Measurements from ENCODE around the gene TSPO.

Gene TSPO

DNA sequence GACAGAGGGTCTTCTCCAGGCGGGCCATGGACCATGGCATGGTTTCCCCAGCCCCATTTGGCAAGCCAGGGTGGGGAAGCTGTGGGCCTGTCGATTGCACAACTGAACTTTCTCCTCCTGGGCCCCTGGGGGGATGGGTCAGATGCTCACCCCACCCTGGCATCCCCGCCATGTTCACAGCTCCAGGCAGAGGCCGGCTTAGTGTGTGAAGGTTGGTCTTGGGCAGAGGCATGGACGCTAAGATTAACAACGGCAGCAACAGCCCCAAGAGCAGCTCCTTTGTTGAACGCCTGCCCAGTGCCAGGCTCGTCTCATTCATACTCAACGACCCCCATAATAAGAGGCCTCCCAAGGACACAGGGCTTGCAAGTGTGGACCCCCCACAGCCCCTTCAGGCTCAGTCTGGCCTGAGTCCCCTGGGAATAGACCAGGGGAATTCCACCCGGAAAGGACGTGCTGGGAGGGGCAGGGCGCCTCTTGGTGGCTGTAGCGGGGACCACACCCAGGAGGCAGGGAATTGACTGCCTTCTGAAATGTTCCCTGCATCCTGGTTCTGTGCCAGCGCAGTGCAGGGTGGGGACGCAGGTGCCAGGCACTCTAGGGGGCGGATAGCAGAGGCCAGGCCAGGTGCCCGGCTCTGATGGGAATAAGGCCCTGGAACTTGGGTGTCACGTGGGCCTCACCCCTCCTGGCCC is 8.3 kb downstream of the TSPO start:
- no peak for DNase-seq

DNA sequence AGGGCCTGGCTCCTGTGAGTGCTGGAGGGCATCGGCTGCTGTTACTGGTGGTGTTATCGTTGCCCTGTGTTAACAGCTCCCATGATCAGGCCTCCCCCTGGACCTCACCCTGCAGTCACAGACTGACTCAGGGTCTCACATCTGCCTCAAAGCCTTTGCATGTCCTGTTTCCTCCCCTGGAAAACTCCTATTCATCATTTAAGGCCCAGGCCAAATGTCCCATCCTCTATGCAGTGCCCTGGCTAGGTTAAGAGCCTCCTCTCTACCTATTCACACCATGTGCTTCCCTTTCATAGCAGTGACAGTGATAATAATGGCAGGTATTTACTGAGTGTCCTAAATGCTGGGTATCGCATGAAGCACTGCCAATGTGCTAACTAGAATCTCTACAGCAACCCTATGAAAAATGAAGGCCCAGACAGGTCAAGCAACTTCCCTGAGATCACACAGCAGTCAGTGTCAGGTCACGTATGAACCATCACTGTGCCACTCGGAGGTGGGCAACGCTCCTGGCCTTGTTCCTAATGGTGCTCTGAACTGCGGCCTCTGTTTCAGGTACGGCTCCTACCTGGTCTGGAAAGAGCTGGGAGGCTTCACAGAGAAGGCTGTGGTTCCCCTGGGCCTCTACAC is 9.3 kb downstream of the TSPO start:
- DNase-seq = no peak

DNA sequence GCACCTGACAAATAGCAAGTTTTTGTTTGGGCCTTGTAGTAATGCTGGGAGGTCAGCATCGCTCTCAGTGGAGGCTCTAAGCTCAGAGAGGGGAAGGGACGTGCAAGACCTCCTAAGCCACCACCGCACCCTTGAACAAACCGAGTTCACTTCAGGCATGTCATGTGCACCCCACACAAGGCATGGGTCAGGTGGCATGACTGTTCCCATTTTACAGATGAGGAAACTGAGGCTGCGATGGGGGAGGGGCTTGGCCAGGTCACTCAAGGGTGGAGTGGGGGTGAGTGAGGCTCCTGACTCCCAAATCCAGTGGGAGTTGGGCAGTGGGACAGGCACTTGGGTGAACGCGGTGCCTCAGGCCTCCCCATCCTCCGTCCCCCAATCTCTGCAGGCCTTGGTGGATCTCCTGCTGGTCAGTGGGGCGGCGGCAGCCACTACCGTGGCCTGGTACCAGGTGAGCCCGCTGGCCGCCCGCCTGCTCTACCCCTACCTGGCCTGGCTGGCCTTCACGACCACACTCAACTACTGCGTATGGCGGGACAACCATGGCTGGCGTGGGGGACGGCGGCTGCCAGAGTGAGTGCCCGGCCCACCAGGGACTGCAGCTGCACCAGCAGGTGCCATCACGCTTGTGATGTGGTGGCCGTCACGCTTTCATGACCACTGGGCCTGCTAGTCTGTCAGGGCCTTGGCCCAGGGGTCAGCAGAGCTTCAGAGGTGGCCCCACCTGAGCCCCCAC is 11.2 kb downstream of the TSPO start:
- DNase-seq = no peak

DNA sequence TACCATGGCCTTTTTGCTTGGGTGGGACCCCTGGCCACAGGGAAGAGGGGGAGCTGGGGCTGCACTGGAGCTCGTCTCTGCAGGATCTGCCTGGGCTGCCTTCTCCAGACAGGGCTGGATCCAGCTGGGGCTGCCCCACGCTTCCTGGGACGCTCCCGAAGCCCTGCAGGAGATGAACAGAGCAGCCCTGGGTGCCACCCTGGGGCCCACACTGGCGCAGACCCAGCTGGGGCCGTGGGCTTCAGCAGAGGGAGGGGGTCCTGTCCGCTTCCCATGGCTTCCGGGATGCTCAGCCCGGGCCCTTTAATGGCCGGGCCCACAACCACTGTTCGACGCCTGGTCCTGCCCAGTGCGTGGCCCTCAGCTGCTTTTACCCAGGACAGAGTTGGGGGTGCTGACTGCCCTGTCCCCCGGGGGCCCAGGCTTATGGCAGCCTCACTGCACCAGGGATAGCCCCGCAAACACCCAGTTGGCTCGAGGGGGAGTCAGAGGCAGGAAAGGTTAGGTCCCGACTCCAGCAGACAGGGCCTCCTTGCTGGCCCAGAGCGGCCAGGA is 12.0 kb downstream of the TSPO start:
- no peak for DNase-seq

DNA sequence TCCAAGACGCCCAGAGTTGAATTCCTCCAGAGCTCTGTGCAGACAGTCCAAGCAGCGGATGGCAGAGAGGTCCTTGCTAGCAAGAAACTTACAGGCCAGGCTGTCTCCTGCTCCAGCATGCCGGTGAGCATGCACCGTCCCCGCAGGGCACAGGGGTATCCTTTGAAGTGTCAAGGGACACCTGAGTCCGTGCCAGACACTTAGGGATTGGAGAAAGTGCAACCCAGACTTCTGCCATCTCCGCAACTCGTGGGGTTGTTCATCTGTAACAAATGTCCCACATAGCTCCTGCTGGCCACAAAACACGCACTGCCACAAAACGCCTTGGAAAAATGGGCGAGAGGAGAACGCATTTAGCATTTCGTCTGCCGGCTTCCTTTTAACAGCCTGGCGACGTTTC is 13.3 kb downstream of the TSPO start:
- DNase-seq = no peak

DNA sequence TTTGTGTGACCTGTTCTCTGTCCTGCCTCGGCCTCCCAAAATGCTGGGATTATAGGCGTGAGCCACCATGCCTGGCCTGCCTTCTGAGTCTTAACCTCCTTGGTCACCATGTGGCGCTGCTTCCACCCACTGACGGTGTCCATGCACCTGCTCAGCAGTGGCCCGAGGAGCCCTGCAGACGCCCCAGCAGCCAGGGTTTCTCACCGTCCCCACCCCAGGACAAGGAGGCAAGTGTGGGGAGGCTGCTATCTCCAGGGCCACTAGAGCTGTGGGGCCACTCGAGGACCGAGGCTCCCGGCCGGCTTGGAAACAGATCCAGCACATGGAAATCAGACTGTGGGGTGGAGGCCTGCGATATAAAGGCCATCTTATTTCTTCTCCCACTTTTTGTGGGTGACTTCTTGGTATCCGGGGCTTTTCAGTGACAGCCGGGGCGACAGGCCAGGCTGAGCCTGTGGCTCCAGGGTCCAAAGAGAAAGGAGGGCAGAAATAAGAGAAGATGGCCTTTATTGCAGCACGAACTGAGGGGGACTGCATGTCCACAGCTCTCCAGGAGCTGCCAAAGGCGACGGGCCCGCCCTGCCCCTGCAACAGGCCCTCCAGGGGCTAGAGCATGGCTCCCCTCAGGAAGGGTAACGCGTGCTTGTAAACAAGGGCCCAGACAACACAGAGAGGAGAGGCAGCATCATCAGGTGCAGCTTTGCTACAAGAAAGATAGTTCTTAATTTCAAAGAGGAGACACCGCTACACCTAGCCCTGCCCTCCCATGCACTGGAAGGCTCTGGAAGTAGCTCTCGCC is 15.0 kb downstream of the TSPO start:
- DNase-seq = no peak

DNA sequence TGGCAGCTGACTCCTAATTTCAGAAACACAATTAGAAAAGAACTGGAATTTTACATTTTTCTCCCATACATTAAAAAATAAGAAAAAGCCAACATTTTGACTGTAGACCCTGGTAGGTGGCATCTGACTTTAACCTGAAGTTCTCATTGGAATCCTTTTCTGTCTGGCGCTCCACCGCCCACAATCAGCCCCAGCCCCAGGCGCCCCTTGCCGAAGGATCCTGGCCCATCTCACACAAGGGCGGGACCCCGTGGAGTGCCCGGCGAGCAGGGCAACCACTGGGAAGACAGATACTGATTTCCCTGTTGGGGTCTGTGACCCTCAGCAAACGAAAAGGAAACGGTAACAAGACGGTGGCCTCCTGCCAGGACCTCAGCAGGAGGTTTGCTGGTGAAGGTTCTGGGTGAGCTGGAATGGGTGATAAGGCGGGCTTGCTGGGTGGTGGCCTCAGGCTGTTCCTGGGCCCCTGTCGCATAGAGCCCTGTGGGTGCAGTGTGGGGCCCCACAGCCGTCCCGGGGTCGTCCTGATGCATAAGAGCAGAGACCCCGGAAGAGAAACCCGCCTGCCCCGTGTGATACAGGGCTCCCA is 15.7 kb downstream of the TSPO start:
- no peak for DNase-seq

DNA sequence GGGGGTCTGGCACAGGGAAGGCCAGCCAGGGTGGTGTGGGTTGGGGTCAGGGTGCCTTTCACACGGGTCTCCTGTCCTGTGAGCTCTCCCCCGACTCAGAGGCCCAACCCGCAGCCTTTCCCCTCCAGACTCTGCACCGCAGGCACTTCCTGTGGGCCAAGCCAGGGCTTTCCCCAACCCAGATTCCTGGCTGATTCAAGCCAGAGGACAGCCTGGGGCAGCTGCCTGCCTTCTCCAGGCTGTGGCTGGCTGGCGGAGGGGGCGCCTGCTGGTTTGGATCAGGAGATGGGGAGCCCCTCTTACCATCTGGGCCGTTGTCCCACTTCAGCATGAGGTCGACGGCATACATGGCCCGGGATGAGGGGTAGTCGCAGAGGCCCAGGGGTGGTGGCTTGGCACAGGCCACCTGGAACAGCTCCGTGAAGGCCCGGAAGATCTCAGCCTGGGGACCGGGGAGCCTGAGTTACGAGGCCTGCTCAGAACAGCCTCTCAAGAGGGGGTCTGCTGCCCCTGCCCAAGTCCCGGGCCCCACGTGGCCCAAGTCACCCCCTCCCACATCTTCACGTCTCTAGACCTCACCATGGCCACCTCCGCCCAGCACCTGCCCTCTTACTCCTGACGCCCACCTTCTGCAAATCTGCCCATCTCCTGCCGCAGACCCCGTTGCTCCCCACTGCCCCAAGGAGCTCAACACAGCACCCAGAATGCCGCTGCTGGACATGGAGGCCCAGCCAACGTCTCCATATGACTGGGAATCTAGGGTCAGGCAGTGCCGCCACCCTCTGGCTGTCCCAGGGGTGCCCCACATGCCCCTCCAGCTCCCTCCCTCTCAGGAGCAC is 17.3 kb downstream of the TSPO start:
- no peak for DNase-seq

DNA sequence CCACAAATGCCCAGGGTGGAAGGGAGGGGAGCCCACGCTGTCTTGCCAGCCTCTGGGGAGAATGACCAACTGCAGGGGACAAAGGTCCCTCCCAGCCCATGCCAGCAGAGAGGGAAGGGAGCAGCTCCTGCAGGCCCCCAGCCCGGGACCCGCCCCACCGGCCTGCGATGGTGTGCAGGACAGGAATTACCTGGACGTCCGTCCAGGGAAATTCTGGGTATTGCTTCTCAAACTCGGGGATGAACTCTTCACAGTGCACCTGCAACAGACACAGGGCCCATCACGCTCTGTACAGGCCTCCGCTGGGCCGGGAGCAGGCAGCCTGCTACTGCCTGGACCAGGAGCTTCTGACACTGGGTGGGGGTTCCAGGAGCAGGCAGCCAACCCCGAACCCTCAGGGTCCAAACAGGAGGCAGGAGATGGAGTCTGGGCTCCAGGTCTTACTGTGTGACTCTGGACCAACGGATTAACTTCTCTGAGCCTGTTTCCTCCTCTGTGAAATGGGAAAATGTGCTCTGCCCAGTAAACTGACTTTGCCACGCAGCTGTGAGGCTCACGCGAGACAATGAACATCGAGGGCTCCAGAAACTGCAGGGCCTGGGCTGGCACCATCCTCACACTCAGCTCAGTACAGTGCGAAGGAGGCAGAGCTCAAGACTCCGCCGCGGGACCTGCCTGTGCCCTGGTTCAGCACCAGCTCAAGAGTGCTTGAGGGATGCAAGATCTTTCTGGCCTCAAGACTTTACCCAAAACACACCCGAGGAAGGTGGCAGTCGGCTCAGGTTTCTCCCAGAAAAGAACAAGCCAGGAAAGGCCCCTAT is 18.2 kb downstream of the TSPO start:
- DNase-seq = no peak

DNA sequence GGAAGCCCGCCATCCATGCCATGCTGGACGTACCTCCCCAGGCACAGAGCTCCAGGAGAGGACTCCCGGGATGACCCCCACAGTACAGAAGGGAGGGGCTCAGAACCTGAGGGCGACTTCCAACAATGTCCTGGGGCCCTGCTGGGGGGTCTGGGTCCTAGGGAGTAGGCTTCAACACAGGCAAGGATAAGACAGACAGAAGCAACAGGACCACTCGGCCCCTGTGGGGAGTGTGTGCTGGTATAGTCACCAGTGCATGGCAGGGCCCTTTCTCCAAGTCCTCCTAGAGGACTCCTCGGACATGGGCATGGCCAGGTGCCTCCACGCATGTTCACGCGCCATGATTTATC is 18.7 kb downstream of the TSPO start:
- DNase-seq = no peak

DNA sequence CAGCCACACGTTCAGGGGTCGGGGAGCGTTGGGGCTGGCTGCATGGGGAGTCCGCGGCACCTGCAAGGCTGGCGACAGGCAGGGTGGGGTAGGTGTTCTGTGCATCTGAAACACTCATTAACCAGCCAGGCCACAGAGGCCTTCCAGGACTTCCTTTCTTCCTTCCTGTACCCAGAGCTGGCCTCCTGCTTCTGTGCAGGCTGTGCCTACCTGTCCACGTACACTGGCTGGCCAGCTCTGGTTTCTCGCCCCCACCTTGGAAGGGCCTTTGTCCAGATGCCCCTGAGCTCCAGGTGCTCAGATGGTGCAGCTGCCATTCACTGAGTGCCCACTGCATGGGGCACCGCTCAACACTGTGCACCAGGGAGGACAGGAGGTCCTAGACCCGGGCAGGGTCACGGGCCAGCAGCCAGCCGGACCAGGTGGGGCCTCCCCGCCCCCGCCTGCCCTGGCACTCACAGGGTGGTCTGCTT is 19.7 kb downstream of the TSPO start:
- DNase-seq = no peak

DNA sequence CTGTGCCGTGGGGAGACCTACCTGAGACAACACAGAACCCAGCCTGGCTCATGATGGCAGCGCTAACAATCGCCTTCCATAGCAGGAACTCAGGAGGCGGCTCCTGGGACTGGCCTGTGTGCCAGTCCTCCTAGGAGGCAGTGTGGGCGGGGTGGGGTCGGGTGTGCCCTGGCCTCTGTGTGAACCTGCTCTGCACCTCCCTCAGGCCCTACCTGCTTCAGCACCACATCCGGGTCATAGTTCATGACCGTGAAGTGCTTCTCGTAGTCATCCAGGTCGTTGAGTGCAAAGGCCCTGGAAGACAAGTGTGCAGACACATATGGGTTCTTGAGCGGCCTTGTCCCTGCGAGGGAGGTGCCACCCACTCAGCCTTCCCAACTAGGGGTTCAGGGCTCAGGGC is 20.2 kb downstream of the TSPO start:
- DNase-seq = no peak

DNA sequence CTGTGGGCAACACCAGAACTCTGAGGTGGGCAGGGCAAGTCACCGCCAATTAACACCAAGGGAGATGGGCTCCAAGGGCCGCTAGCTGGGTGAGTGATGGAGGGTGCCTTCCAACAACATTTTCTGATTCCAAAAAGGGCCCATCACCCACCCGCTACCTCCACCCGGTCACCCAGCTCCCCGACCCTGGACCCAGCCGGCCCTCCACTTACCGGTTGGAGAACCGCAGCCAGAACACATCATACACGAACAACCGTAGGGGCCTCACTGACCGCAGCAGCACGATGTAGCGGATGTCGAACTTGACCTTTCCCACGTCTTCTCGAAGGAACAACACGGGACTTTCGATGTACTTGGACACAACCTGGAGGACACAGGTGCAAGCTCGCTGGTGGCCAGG is 20.8 kb downstream of the TSPO start:
- DNase-seq = no peak

DNA sequence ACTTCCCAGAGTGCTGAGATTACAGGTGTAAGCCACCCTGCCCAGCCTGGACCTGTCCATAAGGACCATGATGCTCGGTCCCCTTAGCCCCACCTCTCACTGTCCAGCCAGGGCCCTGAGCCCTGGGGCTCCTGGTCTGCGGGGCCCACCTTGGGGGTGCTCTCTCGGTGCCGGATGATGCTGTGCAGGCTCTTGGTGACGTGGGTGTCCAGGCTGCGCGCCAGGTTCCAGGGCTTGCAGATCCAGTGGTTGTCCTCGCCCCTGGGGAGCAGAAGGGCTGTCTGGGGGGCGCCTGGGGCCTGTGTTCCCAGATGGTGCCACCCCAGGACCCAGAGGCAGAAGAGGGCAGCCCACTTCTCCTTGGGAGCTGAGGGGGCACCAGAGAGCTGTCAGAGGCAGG is 22.2 kb downstream of the TSPO start:
- no peak for DNase-seq

DNA sequence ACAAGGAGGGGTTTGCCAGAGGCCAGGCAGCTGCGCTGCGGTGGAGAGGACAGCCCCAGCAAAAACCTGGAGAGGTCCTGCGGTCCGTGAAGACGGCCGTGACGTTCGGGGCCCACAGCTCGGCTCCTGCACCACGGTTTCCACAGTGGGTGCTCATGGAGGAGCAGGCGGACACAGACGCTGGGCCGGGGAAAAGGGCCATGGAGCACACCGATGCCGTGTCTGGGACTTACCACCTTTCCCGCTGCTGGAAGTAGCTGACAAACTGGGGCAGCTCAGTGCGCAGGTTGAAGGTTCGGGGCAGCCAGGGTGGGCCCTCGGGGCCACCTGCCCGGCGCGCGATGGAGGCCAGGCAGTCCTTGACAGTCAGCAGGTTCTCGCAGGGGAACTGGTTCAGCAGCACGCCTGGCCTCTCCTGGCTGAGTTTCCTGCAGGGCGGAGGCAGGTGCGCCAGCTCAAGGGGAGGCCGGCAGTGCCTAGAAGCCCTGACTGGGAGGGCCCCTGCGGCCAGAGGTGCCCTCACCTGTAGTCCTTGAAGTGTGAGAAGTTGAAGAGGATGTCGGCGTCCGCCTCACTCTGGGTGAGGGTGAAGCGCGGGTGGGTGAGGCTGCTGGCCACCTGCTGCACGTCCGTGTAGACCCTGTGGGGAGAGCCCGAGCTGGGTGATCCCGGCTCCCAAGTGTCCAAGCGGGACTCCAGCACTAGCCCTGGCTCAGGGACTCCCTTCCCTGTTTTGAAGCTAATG is 22.8 kb downstream of the TSPO start:
- DNase-seq = no peak

DNA sequence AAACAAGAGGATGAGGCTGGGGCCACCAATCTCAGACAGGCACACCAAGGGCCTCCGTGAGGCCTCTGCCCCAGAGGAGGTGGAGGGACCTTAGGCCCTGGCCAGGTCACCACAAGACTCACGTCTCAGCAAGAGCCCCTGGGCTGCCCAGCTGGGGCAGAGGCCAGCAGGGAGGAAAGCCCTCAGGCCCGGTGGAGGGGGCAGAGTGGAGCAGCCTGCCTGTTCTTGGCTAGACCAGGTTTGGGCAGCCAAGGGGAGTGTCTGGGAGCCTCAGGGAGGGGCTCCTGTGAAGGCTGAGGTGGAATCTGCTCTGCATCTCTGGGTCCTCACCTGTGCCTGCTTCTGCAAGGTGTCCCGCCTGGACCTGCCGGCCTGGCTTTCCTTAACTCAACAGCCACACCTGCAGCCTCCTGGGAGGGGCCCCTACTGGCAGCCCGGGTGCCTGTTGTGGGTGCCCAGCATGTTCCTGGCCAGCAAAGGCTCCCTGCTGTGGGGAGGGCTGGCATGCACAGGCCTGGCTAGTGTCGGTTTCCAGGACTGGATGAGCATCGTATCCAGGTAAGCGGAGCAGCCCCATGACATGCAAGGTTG is 23.7 kb downstream of the TSPO start:
- DNase-seq = no peak

DNA sequence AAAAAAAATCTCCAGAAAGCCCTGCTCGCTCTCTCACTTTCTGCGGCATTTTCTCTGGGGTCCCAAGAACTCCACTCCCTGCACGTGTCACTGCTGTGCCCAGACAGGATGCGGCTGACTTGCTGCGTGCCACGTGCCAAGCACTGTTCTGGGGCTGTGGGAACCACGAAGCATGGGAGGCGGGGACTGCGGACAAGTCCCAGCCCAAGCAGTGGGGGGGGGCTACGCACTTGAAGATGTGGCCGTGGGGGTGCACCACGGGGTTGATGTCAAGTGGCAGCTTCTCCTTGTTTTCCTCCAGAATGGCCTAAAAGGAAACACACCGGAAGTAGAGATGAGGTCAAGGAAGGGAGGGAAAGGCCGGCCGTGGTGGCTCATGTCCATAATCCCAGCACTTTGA is 24.7 kb downstream of the TSPO start:
- DNase-seq = no peak

DNA sequence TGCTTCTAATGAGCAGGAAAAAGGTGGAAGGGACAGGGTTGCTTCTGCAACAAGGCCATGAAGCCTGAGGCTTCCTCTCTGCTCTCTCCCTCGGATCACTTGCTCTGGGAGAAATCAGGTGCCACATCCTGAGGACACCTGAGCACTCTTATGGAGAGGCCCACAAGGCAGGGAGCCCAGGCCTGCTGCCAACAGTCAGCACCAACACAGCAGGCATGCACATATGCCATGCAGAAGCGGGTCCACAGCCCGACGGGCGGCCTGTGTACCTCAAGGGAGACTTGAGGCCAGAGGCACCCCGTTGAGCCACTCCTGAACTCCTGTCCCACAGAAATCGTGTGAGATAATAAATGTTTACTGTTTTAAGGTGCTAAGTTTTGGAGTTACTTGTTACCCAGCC is 26.1 kb downstream of the TSPO start:
- DNase-seq = no peak

DNA sequence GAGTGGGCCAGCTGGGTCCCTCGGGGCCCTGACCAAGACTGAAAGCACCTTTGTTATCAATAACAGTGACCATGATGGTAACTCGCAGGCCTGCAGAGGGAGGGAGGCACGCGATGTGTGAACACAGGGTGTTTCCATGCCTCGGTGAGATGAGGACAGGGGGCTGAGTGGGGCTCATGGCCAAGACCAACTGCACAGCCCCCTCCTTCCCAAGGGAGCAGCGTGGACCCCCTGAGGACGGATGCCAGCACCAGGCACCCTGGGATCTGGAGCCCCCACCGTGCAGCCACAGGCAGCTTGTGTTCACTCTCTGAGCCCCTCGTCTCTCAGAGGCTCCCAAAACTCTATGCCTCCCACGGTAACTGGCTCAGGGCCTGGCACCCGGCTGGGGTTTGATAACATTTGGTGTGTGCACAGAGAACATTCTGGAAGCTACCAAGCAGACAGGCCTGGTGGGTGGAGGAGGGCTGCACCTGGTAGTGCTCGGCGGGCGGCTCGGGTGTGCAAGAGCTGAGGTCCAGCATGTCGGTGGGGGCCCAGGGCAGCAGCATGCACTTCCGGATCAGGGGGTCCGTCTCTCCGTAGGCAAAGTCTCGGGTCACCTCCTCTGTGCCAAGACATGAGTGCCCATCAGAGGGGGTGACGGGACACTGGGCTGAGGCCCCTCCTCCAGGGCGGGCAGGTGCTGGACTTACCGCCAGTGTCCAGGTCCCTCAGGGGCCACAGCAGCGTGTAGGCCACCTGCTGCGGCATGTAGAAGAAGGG is 28.0 kb downstream of the TSPO start:
- no peak for DNase-seq

Measured in stimulated activated CD4-positive, alpha-beta T cell treated with anti-CD3 and anti-CD28 coated beads, Interleukin-15, amount 100 ng/mL, for 24 hours (primary cell).